8988T (cell line): ENCODE results near the gene SVBP.
"Not testable (repeated sequence)": the region's sequence is repeated elsewhere in the genome, so short reads cannot be mapped to it uniquely, and the experiment has no call there.

Experiments used
- DNase-seq: peaks from one replicate; pipeline ENCODE4 v3.0.0; 2011

Gene SVBP

GRCh38 chr1:42816585-42817439 lies at the start of gene SVBP, which contains the start of gene ERMAP:
TSS of gene SVBP (minus strand) at chr1:42817397. CDS start at chr1:42816544, 853 bp downstream.
TSS of gene ERMAP (plus strand) at chr1:42817122. CDS start at chr1:42830449, 13,327 bp downstream.
- DNase-seq, result peak; percentile 65

DNA sequence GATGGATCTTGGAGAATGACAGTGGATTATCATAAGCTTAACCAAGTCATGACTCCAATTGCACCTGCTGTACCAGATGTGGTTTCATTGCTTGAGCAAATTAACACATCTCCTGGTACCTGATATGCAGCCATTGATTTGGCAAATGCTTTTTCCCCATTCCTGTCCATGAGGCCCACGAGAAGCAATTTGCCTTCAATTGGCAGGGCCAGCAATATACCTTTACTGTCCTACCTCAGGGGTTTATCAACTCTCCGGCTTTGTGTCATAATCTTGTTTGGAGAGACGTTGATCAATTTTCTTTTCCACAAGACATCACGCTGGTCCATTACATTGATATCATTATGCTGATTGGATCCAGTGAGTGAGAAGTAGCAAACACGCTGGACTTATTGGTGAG lies 49.4 kb upstream of the SVBP start:
- no peak for DNase-seq

DNA sequence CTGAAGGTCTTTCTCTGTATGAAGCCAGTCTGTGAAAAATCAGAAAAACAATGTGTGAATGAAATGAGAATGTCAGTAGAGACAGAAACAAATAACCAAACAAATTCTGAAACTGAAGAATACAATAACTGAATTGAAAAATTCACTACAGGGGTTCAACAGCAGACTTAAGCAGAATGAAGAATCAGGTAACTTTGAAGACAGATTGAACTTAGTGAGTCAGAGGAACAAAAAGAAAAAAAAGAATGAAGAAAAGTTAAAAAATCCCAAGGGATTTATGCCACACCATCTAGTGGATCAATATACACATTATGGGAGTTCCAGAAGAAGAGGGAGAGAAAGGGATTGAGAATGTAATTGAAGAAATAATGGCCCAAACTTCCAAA lies 43.8 kb upstream of the SVBP start:
- DNase-seq, result no peak

- no peak for DNase-seq
Measured at GRCh38 chr1:42860339-42861013, 43.3 kb upstream of the SVBP start.

DNA sequence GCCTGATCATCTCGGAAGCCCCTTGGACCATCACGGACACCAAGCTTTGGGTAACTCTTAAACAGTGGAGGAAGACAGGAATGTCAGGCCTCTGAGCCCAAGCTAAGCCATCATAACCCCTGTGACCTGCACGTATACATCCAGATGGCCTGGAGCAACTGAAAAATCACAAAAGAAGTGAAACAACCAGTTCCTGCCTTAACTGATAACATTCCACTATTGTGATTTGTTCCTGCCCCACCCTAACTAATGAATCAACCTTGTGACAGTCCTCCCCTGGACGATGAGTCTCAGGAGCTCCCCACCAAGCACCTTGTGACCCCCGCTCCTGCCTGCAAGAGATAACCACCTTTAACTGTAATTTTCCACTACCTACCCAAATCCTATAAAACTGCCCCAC lies 42.2 kb upstream of the SVBP start:
- DNase-seq, result not testable (repeated sequence)

DNA sequence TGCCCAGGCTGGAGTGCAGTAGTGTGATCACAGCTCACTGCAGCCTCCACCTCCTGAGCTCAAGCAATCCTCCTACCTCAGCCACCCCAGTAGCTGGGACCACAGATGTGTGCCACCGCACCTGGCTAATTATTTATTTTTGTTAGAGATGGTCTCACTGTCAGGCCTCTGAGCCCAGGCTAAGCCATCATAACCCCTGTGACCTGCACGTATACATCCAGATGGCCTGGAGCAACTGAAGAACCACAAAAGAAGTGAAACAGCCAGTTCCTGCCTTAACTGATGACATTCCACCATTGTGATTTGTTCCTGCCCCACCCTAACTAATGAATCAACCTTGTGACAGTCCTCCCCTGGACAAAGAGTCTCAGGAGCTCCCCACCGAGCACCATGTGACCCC lies 39.4 kb upstream of the SVBP start:
- DNase-seq, result not testable (repeated sequence)

DNA sequence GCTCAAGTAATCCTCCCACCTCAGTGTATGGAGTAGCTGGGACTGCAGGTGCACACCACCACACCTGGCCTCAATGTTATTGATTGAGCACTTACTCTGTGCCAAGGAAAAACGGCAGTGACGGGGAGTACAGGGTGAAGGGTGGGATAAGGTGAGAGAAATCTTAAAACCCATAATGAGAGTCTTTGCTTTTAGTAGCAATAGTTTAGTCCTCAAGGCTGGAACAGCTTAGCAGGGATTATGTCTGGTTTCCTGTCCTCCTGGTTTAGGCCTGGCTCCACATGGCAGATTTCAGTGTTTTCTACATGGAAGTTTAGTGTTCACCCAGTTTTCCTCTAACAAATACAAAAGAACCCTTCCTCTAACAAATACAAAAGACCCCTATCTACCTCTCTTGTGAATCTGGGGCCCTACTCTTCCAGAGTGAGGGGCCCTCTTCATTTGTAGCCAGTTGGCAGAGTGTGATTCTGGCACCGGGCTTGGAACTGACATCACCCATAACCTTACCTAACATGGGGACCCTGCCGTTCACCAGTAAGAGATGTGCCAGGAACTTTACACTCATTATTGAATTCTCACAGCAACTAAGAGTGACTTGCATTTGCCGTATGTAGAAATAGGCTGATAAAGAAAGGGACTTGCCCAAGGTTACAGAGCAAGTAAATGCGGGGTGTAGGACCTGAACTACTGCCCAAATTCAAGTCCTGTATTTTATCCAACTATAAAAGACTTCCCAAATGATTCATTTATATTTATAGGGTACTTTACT lies 36.1 kb upstream of the SVBP start:
- no peak for DNase-seq

- no peak for DNase-seq
Measured at GRCh38 chr1:42852608-42852980, 35.4 kb upstream of the SVBP start.

GRCh38 chr1:42851960-42852607 lies 34.9 kb upstream of the SVBP start:
- no peak for DNase-seq

- DNase-seq, result no peak
Measured at GRCh38 chr1:42851420-42851819, 34.2 kb upstream of the SVBP start.

GRCh38 chr1:42849944-42850343 lies 32.7 kb upstream of the SVBP start:
- no peak for DNase-seq

- no peak for DNase-seq
Measured at GRCh38 chr1:42848823-42849537, 31.8 kb upstream of the SVBP start.

- DNase-seq, result no peak
Measured at GRCh38 chr1:42847721-42848460, 30.7 kb upstream of the SVBP start.

- no peak for DNase-seq
Measured at GRCh38 chr1:42847111-42847595, 30.0 kb upstream of the SVBP start.

- DNase-seq, result peak; percentile 58
Measured at GRCh38 chr1:42846257-42847110, 29.3 kb upstream of the SVBP start, which contains the start of gene ZNF691. TSS of gene ZNF691 (plus strand) at chr1:42846613. CDS start at chr1:42849659, 3,046 bp downstream.

- no peak for DNase-seq
Measured at GRCh38 chr1:42845866-42846256, 28.7 kb upstream of the SVBP start.

- no peak for DNase-seq
Measured at GRCh38 chr1:42845193-42845592, 28.0 kb upstream of the SVBP start.

DNA sequence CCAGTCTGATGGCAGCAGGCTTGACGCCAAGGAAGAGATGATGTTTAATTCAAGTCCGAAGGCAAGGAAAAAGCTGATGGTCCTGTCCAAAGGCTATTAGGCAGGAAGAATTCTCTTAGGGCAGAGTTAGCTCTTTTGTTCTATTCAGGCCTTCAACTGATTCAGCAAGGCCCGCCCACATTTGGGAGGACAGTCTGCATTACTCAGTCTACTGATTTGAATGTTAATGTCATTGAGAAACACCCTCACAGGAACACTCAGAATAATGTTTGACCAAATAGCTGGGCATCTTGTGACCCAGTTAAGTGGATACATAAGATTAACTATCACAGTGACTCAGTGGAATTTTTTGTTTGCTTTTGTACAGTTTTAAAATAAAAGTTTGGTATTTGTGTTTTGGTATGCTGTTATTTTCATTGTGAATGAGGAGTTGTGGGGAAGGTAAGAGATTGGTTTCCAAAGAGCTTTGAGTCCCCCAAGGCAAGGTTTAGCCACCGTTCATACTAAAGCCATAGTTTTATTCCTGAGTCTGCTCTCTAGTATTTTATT lies 27.5 kb upstream of the SVBP start:
- DNase-seq, result no peak

DNA sequence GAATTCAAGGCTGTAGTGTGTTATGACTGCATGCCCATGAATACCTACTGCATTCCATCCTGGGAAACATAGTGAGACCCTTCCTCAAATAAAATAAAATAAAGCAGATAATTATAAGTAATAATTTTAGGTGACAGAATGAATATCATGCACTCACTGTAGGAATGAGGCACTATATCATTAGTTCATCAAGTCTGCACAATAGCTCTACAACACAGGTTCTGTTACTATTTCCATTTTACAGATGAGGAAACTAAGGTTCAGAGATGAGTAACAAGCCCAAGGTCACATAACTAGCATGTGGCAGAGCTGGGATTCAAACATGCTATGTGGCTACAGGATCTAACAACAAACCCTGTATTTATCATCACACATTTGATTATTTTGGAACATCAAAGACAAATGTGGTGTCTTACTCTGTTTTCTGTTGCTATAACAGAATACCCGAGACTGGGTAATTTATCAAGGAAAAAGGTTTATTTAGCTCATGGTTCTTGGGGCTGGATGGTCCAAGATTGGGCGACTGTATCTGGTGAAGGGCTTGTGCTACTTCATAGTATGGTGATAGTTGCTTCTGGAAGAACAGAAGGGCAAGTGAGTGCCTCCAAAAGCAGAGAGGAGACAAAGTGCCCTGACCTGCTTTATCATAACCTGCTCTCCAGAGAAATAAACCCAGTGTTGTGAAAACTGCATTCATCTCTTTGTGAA lies 24.4 kb upstream of the SVBP start:
- DNase-seq, result no peak
